ENCODE results near the gene GMDS.

The GMDS gene

GRCh38 chr6:1923449-1923848 is 322.0 kb downstream of the GMDS start:
- DNase-seq = no peak

- no peak for DNase-seq
Observed at GRCh38 chr6:1917626-1918371, 327.6 kb downstream of the GMDS start.

DNA sequence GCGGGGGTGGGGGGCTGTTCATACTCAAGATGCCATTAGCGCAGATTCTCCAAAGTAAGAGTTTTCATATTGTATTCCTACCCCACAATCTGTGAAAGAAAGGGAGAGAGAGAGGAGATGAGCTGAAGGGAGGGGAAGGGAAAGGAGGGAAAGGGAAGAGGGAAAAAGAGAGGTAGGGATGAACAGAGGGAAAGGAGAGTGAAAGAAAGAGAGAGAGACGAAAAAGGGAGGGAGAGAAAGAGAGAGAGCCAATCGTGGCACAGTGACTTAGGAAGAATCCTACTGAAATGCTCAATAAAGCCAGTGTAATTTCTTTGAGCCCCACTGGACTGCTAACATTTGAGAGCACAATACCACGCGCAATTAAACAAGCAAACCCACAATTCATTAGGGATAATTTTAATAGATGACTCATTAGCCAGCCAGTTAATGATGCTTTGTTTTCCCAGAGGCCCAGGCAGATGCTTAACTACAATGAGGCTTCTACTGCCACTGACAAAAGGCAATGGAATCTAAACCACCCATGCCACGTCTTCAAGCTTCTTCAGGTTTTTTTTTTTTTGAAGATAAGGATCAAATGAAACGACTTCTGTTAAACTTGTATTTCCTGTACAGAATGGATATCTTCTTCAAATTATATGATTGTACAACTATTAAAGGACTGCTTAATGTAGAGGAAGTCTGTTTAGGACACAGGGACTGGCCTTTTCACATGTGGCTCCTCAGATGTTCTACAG is 328.9 kb downstream of the GMDS start:
- no peak for DNase-seq

DNA sequence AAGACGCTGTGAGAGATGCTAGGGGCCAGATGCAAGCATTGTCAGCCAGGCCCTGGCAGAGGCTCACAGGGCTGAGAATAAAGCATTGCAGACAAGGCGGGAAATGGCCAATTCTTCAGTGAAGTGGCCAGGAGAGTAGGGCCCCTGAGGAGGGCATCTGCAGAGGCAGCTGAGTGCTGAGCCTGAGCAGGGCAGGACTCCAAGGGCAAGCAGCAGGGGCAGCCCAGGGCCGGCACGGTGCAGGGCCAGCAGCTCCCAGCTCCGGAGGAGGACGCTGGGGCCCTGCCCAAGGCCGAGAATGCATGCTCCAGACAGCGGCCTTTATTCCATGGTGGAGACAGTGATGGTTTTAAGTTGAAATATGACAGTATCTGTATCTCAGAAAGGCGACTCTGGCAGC is 330.2 kb downstream of the GMDS start:
- no peak for DNase-seq

GRCh38 chr6:1913577-1913976 is 331.8 kb downstream of the GMDS start:
- no peak for DNase-seq

DNA sequence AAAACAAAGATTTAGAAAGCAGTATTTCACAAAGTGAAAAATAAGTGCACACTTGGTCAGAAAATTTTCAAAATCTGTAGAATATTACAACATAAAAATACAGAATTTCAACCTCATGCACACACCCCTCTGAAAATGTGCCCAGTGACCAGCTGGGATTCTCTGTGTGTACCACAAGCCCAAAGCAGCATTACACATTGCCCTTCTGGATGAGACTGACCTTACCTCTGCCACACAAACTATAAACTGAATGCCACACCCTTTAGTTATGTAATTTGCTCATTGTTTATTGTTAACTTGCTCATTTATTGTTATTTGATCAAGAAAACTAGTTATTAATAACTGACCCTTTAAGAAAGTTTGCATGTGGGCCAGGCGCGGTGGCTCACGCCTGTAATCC is 332.7 kb downstream of the GMDS start:
- no peak for DNase-seq

- DNase-seq = no peak
Observed at GRCh38 chr6:1911474-1911873, 333.9 kb downstream of the GMDS start.

- DNase-seq = no peak
Observed at GRCh38 chr6:1910621-1911407, 334.6 kb downstream of the GMDS start.

GRCh38 chr6:1908784-1909183 is 336.6 kb downstream of the GMDS start:
- DNase-seq = no peak

- no peak for DNase-seq
Observed at GRCh38 chr6:1906609-1907008, 338.8 kb downstream of the GMDS start.

DNA sequence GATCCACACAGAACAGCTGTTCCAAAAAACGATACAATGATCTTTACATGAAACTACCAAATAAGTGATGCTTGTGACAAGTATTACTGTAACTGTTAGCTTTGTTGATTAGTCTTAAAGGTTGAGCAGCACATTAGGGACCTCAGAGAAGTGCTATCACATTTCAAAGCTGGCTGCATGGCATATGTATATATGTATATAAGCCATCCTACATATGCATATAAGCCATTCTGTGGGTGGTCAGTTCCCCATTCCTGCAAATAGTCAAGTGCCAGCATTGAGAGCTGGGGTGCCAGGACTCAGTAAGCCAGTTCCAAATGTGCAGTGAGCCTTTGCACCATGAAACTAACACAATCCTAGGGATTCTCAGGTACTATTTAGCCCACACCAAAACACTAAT is 339.4 kb downstream of the GMDS start:
- no peak for DNase-seq

GRCh38 chr6:1904898-1905297 is 340.5 kb downstream of the GMDS start:
- no peak for DNase-seq

DNA sequence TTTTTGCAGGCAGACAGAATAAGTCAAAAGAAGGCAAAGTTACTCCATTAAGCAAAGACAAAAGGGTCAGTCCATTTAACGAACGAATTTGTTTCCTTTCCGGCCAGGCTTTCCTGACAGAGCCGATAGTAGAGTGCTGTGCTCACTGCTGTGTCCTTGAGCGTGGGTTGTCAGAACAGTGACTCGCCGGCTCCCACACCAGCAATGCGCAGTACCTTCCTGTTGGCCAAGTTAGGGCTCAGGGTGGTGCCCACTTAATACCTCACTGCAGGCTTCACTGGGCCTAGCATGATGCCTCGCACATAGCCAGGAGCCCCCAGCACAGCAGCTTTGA is 341.0 kb downstream of the GMDS start:
- DNase-seq = no peak

DNA sequence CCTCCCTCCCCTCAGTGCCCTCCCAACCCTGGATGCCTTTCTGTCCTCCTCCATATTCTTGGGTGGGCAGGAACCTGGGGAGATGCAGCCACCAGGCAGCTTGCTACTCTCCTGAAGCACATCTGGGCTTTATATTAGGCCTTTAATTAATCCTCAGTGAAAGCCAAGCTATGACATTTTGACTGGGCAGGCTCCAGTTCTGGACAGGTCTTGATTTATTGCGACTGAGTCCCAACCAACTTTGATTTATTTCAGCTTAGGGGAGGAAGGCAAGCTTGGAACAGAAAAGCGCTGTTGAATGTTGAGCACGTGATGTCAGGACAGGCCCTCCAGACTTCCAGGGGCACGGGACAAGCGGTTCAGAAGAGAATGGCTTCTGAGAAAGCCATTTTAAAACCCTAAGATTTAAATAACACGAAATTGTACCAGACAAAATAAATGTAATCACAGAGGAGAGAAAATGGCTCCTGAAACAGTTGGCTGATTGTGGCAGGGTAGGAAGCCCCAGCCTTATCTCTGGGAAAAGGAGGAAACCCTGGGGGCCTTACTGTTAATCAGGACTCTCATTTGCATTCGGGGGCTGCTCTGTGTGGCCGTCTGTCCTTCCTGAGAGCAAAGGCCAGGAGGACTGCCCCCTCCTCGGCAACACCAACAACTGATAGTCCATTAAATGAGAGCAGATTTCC is 341.5 kb downstream of the GMDS start:
- no peak for DNase-seq

DNA sequence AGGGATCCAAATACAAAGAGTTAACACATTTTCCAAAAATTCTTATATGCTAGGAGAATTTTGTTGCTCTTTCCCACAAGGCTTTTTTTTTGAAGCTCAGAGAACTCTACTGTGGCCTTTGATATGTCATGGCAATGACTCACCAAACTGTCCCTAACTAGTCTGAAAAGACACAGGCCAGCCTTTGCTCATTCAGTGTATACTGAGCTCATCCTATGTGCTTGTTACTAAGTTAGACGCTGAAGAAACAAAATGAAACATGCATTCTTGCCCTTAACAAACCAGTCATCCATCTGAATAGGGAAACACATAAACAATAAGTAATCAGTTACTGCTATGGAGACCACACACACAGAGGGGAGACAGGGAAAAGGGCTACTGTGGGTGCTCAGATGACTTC is 343.8 kb downstream of the GMDS start:
- no peak for DNase-seq

- DNase-seq = no peak
Observed at GRCh38 chr6:1896897-1897296, 348.5 kb downstream of the GMDS start.

- DNase-seq = no peak
Observed at GRCh38 chr6:1895721-1896120, 349.7 kb downstream of the GMDS start.

- no peak for DNase-seq
Observed at GRCh38 chr6:1894954-1895353, 350.5 kb downstream of the GMDS start.

DNA sequence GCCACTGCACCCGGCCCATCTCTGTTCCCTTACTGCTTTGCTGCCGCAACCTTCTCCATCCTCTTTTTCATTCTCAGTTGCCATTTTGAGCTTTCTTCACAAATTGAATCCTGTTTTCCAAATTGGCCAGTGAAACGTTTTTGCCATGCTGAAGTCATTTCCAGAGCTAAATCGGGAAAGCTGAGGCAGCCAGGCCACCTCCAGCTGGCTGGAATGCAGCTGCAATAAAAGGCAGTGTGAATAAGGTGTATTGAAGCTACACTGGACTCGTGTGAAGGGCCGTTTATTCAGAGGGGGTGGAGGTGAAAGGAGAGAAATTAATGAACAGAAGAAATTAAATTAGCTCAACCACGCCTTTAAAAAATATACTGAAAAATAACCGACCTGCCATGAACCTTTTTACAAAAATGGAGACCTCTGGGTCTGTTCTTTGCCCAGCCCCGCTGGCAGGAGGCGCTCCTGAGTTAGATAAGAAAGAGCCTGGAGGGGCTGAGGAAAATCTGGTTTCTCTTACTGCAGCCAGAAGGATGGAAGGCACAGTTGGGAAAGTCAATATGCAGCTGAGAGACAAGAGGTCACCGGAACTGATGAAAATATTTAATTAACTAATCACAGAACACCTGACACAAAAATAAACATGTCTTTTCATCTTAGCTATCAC is 351.8 kb downstream of the GMDS start:
- DNase-seq = no peak

- DNase-seq = no peak
Observed at GRCh38 chr6:1892716-1893115, 352.7 kb downstream of the GMDS start.

DNA sequence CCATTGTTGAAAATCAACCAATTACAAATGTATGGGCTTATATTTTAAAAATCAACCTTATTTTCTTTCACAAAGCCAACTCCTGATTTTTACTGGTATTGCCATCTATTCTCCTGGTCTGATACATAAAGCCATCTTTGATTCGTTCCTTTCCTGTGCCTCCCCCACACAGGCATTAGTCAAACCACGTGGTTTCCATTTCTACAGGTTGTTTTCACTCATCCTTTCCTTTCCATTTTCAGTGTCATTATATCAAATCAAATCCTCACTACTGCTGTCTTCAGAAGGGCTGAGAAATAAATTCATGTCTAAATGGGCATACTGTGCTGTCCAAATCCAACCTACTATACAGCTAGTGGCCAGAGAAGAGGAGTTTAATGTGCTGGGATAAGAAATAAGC is 354.4 kb downstream of the GMDS start:
- DNase-seq = no peak

GRCh38 chr6:1890071-1890470 is 355.3 kb downstream of the GMDS start:
- DNase-seq = no peak

GRCh38 chr6:1885576-1886011 is 359.8 kb downstream of the GMDS start:
- no peak for DNase-seq
